ENCODE results near the gene PAPPA. TPM values are rescaled to one million over a fixed set of nuclear protein-coding genes. Genes with fewer than 3 reads are reported as not detected.

PAPPA gene
- total RNA-seq, 1 donor from 2014 or later = 0.15 TPM

GRCh38 chr9:116298878-116299391 lies 145.3 kb downstream of the PAPPA start:
- peaks cover 2% of the 10 kb centered on the region for H3K9me3 Mint-ChIP-seq
- peaks cover 6% of the 10 kb centered on the region for H3K36me3 Mint-ChIP-seq
- Histone ChIP-seq H3K4me1 (peaks cover 4% of the 10 kb centered on the region), H3K27ac (no peak overlapping the region), H3F3A (ENCODE audit: low read depth) (no peaks in the 10 kb centered on the region), H3K9ac (no peak overlapping the region), H4K20me1 (ENCODE audit: low read depth) (no peaks in the 10 kb centered on the region), H3K27me3 (peaks cover 6% of the 10 kb centered on the region), H3K79me2 (ENCODE audit: low read depth) (no peaks in the 10 kb centered on the region), H2AFZ (replicated peaks) (no peak overlapping the region), H3K9me3 (ENCODE audit: low read depth) (no peaks in the 10 kb centered on the region), H3K36me3 (no peaks in the 10 kb centered on the region), H3K4me2 (no peak overlapping the region), H3K4me3 (no peak overlapping the region)
- H3K4me3 Mint-ChIP-seq = no peak overlapping the region
- peaks cover 14% of the 10 kb centered on the region for H3K4me1 Mint-ChIP-seq
- TF ChIP-seq EZH2 (IDR thresholded peaks at IDR 0.05) (no peak), EZH2phosphoT487 (IDR thresholded peaks at IDR 0.05) (no peak), CTCF (IDR thresholded peaks at IDR 0.05) (no peak)
- no peak overlapping the region for H3K27ac Mint-ChIP-seq
- H3K27me3 Mint-ChIP-seq (ENCODE audit: insufficient read depth, low read depth) = peaks cover 2% of the 10 kb centered on the region
- DNase-seq (ENCODE audit: low spot score) = no peak

GRCh38 chr9:116300360-116300870 lies 146.8 kb downstream of the PAPPA start:
- no peak overlapping the region for H3K27ac Mint-ChIP-seq
- H3K4me1 ChIP-seq = peaks cover 11% of the 10 kb centered on the region
- peaks cover 2% of the 10 kb centered on the region for H3K9me3 Mint-ChIP-seq
- H2AFZ ChIP-seq (replicated peaks) = no peak overlapping the region
- H3K4me2 ChIP-seq = no peak overlapping the region
- H3K27me3 ChIP-seq = peaks cover 6% of the 10 kb centered on the region
- H3K36me3 ChIP-seq = no peaks in the 10 kb centered on the region
- H4K20me1 ChIP-seq (ENCODE audit: low read depth) = no peaks in the 10 kb centered on the region
- H3K79me2 ChIP-seq (ENCODE audit: low read depth) = no peaks in the 10 kb centered on the region
- H3K4me3 Mint-ChIP-seq = no peak overlapping the region
- H3K36me3 Mint-ChIP-seq = peaks cover 8% of the 10 kb centered on the region
- H3K9ac ChIP-seq = no peak overlapping the region
- H3K27ac ChIP-seq = no peak overlapping the region
- TF ChIP-seq CTCF (IDR thresholded peaks at IDR 0.05) (no peak), EZH2phosphoT487 (IDR thresholded peaks at IDR 0.05) (no peak)
- peaks cover 28% of the 10 kb centered on the region for H3K4me1 Mint-ChIP-seq
- no peak overlapping the region for H3K4me3 ChIP-seq
- H3K9me3 ChIP-seq (ENCODE audit: low read depth) = no peaks in the 10 kb centered on the region
- no peak for DNase-seq (ENCODE audit: low spot score)
- peaks cover 2% of the 10 kb centered on the region for H3K27me3 Mint-ChIP-seq (ENCODE audit: insufficient read depth, low read depth)
- H3F3A ChIP-seq (ENCODE audit: low read depth) = no peaks in the 10 kb centered on the region

- Mint-ChIP-seq H3K9me3 (no peaks in the 10 kb centered on the region), H3K4me3 (no peak overlapping the region), H3K36me3 (peaks cover 5% of the 10 kb centered on the region), H3K4me1 (peaks cover 30% of the 10 kb centered on the region), H3K27ac (no peak overlapping the region), H3K27me3 (ENCODE audit: insufficient read depth, low read depth) (peaks cover 2% of the 10 kb centered on the region)
- no peak overlapping the region for H3K9ac ChIP-seq
- H3K4me2 ChIP-seq = no peak overlapping the region
- H3K27ac ChIP-seq = no peak overlapping the region
- H3K9me3 ChIP-seq (ENCODE audit: low read depth) = no peaks in the 10 kb centered on the region
- H3K79me2 ChIP-seq (ENCODE audit: low read depth) = no peaks in the 10 kb centered on the region
- no peaks in the 10 kb centered on the region for H4K20me1 ChIP-seq (ENCODE audit: low read depth)
- no peaks in the 10 kb centered on the region for H3F3A ChIP-seq (ENCODE audit: low read depth)
- H3K27me3 ChIP-seq = peaks cover 11% of the 10 kb centered on the region
- TF ChIP-seq EZH2phosphoT487 (IDR thresholded peaks at IDR 0.05) = no peak
- TF ChIP-seq CTCF (IDR thresholded peaks at IDR 0.05) = no peak
- no peak for TF ChIP-seq EZH2 (IDR thresholded peaks at IDR 0.05)
- peaks cover 11% of the 10 kb centered on the region for H3K4me1 ChIP-seq
- H2AFZ ChIP-seq (replicated peaks) = no peak overlapping the region
- H3K4me3 ChIP-seq = no peak overlapping the region
- no peaks in the 10 kb centered on the region for H3K36me3 ChIP-seq
- DNase-seq (ENCODE audit: low spot score) = no peak
These were observed 149.7 kb downstream of the PAPPA start for GRCh38 chr9:116303270-116303669.

Measured in neural progenitor cell (in vitro differentiated cells).